ENCODE measurements around the gene VILL.
"Not testable (repeated sequence)": the region's sequence is repeated elsewhere in the genome, so short reads cannot be mapped to it uniquely, and the experiment has no call there.

The VILL gene

DNA sequence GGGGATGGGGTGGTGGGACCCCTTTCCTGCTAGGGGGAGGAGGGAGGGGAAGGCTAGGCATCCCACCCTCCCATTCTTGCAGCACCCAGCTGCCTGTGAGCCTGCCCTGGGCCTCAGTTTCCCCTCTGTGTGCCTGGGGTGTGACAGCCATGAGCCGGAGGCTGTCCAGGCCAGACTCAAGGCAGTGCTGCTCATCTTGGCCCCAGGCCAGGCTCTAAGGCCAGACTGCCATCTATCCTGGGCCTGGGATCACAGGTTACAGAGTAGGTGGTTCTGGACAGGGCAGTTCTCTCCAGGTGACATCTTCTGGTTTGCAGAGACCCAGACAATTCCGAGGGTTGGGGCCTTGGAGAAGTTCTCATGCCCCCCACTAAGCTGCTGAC is 3.3 kb upstream of the VILL start:
- DNase-seq = no peak

DNA sequence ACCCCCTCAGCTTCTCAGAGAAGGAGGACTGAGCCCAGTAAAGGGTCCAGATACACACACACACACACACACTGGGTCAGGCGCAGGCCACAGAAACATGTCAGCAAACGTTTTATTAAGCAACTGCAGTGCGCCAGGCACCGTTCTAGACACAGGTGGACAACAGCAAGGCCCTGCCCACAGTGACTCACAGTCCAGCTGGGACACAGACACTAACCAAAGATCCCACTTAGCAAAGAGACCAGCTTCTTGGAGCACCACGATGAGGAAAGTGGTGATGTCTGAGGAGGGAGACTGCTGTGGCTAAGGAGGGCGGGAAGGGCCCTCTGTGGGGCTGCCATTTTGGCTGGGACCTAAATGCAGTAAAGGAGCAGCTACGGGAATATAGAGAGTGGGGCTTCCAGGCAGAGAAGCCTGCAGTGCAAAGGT is 2.8 kb upstream of the VILL start:
- no peak for DNase-seq

DNA sequence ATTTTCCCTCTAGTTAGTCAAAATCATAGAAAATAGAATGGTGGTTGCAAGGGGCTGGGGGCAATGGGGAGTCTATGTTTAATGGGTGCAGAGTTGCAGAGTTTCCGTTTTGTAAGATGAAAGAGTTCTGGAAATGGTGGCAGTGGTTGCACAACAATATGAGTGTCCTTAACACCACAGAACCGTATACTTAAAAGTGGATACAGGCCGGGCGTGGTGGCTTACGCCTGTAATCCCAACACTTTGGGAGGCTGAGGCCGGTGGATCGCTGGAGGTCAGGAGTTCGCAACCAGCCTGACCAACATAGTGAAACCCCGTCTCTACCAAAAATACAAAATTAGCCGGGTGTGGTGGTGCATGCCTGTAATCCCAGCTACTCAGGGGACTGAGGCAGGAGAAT is 2.2 kb upstream of the VILL start:
- DNase-seq = not testable (repeated sequence)

DNA sequence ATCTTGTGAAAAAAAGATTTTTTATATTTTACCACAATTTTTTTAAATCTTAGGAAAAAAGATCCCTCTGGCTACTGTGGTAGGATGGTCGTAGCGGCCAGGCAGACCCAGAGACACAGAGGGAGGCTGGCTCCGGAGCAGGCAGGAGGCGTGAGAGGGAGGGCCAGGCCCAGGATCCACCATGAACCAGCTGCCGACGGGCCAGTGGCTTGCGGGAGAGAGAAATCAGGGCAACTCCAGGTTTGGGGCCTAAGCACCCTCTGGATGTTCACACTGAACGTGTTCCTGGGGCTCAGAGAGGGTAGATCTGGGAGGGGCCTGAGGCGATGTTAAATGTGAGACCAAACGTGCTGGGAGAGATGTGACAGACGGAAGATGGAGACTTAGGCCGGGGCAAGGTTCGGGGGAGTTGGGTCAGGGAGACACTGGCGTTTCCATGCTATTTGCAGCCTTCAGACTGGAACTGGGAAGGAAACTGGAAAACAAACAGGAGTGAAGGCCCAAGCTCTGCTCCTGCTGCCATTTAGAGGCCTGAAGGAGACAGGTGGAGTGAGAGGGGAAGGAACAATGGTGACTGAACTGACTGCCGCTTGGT is 1.6 kb upstream of the VILL start:
- DNase-seq = no peak

DNA sequence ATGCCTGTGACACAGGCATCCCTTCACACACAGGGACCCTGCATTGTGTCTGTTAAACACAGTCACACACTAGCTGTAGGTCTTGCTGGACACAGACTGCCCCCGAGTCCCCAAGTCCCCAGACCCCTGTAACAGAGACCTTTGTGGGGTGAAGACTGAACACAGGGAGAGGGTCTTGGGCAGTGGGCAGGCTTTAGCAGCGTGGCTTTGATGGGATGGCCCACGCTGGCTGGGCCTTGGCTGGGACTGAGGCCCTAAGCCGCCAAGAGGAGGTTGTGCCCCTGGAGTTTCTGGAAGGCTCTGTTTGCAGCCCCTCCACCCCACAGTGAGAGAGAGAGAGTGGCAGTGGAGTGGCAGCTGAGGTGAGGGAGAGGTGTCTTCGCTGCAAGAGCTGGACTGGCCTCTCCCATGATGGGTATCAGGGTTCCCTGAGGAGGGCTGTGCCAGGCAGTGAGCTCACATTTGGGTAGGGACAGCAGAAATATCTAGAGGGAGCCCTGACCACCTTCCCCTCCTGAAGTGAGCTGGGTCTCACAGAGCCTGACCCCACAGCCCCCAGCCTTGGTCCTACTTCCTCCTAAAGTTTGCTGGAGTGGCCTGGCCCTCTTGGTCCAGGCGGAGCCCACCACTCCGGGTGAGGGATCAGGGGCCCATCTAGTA is 635 bp upstream of the VILL start:
- DNase-seq = no peak

DNA sequence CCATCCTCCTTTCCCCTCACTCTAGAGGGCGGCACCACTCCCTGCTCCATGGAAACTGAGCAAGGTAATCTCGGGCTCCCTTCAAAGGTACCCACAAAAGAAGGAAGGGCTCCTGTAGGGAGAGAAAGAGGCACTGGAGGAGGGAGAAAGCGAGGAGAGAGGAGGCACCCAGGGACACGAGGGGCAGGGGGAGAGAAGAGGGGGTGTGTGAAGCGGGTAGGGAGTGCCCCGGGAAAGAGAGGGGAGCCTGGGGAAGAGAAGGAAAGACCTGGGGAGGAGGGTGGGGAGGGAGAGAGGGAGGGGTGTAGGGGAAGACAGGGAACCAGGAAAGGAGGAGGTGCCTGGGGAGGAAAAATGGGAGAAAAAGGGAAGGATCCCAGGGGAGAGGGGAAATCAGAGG is 523 bp downstream of the VILL start:
- DNase-seq = no peak

DNA sequence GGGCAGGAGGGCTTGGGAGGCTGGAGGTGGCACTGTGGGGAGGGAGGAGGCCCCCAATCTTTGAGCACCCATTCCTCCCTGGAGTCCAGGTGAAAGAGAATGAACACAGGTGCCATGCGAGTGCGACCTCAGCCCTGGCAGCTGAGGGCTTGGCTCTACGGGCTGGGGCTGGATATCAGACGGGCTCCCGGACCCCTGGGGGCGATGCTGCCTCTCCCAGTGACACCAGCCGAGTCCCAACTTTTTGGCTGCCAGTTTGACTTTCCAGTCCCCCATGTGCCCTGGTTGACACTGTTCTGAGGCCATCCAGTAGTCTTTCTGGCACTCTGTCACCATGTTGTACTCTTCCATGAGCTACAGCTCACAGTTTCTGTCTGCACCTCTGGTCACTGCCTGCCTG is 1.2 kb downstream of the VILL start:
- no peak for DNase-seq

DNA sequence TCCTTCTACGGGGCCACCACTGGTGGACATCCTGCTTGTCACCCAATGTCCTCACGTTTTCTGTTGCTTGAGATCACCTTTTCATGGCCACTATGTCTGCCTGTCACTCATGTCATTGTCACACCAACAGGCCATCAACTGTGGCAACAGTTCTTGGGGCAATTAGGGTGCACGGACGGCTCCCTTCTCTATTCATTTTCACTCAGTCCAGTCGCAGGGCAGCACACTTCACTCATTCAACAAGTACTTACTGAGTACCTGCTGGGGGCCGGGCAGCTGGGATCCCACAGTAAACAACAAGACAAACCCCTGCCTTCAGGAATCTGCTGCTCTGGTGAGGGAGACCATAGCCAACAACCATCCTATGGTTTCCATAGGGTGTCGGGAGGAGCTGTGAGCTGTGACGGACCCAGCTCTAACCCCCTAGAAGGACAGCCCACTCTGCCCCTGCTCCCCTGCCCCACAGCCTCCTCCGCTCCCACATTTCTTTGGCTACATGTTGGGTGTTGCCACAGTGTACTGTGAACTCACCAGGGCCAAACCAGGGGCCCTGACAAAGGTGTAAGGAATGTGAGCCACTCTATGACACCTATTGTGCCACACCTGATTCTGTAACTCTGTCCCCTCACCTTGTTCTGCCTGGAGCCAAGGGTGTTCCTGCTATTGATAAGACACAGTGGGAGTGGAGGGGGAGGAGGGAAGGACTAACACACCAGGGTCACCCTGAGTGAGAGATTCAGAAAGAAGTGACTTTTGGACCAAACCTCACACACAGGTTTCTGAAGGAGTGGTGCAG is 1.9 kb downstream of the VILL start:
- no peak for DNase-seq

DNA sequence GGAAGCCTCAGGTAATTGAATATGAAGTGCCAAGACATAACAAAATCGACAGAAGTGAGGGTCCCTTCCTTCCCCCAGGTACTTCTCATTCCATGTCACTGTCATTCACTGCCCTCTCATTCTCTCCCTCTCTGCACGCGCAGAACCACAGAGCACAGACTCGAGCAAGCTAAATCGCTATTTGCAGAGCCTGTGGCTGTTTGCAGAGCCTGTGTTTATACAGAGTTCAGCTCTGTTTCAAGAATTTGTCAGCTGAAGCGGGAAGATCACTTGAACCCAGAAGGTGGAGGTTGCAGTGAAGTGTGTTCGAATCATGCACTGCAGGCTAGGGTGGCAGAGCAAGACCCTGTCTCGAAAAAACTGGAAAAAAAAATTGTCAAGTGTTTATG is 2.5 kb downstream of the VILL start:
- no peak for DNase-seq

DNA sequence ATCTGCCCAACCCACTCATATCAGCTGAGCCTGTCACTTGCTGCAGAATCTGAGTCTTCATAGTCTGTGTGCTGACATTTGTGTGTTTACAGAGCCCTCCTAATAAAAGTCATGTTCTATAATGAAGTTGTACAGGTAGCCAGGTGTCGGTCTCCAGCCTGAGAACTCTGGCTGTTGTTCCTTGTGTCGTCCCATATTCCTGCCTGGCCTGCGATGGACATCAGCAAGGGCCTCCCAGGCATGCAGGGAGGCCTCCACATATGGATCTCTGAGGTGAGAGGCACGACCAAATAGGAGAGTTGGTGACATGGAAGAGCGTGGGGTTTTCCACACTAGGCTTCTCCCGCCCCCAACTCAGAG is 2.9 kb downstream of the VILL start:
- no peak for DNase-seq

DNA sequence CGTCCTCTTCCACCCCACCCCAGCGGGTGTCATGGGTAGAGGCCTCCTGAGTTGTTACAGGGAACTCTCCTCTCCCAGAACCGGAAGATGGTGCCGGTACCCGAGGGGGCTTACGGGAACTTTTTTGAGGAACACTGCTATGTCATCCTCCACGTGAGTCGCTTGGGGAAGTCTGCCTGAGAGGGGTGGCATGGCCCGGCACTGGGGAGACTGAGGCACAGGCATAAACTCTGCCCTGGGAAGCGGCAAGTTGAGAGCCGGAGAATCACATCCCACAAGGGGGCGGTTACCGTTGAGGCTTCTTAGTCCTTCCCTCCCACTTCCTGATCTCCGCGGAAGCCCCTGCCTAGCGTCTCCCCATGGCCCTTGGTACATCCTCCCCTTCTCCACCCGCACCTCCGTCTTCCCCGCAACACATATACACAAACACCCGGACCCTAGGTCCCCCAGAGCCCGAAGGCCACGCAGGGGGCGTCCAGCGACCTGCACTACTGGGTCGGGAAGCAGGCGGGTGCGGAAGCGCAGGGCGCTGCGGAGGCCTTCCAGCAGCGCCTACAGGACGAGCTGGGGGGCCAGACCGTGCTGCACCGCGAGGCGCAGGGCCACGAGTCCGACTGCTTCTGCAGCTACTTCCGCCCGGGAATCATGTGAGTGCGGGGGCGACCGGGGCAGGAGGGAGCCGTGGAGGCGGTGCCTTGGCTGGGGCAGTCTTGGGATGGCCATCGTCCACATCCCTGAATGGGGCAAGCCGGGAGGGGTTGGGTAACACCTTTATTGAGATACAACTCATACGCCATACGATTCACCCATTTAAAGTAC is 3.4 kb downstream of the VILL start:
- peak; percentile 73 for DNase-seq

DNA sequence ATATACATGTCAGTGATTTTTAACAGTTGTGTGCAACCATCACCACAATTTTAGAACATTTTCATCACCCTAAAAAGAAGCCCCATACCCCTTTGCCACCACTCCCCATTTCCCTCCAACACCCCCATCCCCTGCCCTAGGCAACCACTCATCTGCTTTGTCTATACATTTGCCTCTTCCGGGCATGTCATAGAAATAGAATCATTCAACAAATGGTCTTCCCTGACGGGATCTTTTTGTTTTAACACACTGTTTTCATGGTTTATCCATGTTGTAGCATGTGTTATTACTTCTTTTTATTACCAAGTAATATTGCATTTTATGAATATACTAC is 4.0 kb downstream of the VILL start:
- DNase-seq = no peak

DNA sequence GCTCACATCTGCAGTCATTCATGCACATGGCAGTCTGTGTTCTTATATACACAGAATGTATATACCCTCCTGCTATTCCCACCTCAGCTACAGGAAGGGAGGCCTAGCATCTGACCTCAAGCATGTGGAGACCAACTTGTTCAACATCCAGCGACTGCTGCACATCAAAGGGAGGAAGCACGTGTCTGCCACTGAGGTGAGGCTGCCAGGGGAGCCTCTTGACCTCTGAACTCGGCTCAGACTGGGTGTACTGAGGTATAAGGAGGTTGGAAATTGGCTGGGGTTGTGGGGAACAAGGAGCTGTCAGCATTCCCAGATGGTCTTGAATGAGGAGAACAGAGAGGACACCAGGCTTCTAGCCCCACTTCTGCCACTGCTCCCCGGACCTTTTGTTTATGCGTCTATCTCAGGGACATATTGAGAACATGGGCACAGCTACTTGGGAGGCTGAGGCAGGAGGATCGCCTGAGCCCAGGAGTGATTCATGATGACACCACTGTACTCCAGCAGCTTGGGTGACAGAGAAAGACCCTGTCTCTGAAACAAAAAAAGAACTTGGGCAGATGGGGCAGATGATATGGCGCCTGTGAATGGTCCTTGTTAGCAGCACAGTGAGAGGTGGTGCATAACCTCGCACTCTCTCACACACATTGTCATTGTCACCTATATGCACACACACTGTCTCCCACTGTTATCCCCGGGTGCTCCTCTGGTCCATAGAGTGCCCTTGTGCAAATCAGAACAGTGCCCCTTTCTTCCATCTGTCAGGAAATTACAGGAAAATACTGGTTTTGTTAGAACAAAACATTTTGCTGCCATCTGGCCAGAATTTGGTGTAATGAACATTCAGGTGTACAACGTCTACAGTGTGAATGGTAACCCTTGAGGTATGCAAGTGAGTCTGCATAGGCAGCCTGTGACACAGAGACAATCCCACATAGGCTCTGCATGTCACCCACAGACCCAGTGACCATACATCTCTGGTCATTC is 5.4 kb downstream of the VILL start:
- DNase-seq = no peak

DNA sequence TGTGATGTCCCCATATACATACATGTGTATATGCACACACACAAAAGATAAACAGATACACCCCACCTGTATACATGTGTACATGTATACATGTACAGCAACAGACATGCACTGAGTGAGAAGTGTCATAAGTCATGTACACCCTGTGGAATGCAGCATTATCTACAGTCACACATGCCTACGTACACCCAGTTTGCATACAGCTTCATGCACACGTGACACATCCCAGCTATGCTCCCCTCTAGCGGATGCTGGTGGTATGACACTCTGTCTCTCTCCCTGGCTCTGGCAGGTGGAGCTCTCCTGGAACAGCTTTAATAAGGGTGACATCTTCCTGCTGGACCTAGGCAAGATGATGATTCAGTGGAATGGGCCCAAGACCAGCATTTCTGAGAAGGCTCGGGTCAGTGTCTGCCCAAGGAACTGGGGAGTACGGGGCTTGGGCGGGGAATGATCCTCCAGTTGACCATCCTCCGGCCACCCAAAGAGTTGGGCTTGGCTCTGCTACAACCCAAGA is 6.3 kb downstream of the VILL start:
- DNase-seq = peak; percentile 81

DNA sequence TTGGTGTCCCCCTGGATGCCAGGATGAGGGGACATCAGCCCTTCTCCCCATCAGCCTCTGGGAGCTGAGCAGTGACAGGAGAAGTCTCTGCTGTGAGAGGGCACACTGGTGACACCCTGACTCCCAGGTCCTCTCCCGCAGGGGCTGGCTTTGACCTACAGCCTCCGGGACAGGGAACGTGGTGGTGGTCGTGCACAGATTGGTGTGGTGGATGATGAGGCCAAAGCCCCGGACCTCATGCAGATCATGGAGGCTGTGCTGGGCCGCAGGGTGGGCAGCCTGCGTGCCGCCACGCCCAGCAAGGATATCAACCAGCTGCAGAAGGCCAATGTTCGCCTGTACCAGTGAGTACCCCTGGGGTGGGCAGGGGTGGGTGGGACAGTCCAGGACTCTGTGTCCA is 6.8 kb downstream of the VILL start:
- DNase-seq = no peak

DNA sequence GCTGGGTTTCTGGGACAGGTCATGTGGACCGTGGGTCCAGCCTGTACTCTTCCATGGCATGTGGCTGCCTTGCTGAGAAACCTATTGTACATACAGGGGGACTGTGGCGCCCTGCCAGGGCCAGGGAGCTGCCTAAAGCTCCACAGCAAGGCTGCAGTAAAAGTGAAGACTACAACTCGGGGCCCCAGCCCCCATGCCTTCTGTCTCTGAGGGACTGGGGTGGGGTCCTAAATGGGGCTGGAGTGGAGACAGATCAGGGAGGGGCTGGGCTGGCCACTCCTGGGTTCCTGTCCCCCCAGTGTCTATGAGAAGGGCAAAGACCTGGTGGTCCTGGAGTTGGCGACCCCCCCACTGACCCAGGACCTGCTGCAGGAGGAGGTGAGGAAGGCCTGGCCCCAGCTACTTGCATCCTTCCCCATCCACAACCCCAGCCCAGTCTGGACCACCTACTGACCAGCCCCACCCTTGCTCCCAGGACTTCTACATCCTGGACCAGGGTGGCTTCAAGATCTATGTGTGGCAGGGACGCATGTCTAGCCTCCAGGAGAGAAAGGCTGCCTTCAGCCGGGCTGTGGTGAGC is 7.3 kb downstream of the VILL start:
- DNase-seq = no peak

DNA sequence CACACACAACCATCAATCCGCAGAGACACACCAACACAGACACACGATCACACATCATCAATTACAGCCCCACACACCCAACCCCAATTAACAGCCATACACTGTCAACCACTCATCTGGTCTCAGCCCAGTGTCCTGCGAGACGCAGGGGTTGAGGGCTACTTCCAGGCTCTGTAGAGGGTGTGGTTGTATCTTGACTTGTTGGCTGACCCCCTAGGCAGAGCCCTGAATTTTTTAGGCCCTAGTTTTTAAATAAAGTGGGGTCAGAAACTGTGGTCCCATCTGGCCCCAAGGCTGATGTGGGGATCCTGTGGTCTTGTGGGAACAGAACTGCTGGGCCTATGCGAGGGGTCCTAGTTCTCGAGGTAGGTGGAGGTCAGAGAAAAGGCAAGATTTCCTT is 9.2 kb downstream of the VILL start:
- DNase-seq = no peak

DNA sequence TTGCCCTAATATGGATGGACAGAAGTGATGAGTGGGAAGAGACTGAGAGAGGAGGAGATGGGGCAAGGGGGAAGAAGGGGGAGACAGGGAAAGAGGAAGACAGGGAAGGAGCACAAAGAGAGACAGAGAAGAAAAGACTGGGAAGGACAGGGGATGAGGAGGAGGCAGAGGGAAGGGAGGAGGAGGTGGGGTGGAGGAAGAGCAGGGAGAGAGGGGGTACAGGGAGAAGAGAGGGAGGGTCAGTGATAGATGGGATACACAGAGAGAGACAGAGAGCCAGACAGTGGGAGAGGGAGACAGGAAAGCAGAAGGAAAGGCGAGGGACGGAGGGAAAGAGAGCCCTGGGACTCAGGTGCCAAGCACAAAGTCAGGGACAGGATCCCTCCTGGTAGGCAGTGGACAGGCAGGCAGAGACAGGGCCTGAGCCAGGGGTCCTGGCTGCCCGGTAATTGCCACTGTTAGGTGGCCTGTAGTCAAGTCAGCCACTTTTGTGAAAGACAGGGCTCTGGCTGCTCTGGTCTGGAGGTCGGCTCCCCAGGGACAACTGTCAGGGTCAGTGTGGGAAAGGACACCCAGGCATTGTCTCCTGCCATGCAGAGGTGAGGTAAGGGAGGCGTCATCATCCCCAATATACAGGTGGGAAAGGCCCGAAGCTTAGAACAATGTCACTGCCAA is 9.8 kb downstream of the VILL start:
- DNase-seq = no peak

DNA sequence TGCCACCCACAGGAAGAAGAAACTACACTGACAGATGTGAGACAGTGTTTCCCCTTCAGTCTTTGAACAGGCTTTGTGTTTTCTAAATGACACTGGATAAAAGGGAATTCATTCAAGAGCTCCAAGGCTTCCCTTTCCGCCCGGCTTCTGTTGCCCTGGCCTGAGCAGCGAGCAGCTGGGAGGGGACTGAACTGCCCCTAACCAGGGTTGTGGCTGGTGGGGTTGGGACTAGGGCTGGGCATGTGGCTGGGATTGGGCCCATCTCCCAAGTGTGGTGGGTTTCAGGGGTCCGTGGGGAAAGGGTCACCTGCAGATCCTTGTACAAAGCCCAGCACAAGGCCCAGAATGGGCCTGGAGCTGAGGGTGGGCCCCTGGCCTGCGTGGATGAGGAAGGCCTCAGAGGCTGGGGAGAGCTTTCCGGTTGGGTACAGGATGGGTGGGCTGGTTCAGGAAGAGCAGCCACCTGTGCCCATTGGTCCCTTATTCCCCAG is 10.4 kb downstream of the VILL start:
- DNase-seq = no peak

DNA sequence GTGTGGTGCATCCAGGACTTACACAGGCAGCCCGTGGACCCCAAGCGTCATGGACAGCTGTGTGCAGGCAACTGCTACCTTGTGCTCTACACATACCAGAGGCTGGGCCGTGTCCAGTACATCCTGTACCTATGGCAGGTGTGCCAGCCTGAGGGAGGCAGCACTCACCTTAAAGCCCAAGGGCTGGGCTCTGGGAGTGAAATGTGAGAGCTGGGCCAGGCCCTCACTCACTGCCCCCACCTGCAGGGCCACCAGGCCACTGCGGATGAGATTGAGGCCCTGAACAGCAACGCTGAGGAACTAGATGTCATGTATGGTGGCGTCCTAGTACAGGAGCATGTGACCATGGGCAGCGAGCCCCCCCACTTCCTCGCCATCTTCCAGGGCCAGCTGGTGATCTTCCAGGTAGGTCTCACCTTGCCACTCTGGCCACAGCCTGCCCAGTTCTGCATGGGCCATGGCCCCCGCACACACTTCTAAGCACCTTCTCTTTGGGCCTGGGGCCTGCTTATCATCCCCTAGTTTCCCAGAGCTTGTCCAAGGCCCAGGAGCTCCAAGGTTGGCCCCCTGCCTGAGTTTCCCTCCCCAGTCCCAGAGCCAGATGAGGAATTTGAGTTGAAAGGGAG is 11.0 kb downstream of the VILL start:
- DNase-seq = no peak

All from activated naive CD4-positive, alpha-beta T cell treated with Interleukin-2 at 50 U/mL for 16 hours (primary cell).